PFSK-1 (cell line): ENCODE data around the gene CHST3.

Experiments
- FOXP2 ChIP-seq: optimal IDR thresholded peaks from 2 replicates; pipeline ENCODE3; 2011; ENCODE audit warnings: borderline replicate concordance, control low read depth, inconsistent platforms; ENCODE audit not compliant: insufficient read depth; ENCODE audit errors: extremely low read length, extremely low read depth
- POLR2AphosphoS5 ChIP-seq: IDR thresholded peaks from 2 replicates; pipeline ENCODE4 v1.6.1; 2012; ENCODE audit warnings: low read depth, mild to moderate bottlenecking, control low read depth, low read length, moderate library complexity
- REST ChIP-seq, 2 experiments: IDR thresholded peaks; 2 replicates each; pipeline versions ENCODE4 v1.6.1 to v1.8.0; 2011 to 2012; ENCODE audit warnings: low read depth in 2 of 2, low read length in 2 of 2, control low read depth in 1 of 2, inconsistent platforms in 1 of 2, mild to moderate bottlenecking in 1 of 2, moderate library complexity in 1 of 2; ENCODE audit not compliant: insufficient read depth in 1 of 2
- SIN3A ChIP-seq: IDR thresholded peaks from 2 replicates; pipeline ENCODE4 v1.6.1; 2012; ENCODE audit warnings: mild to moderate bottlenecking, low read length, moderate library complexity, borderline replicate concordance; ENCODE audit not compliant: insufficient read depth
- TAF1 ChIP-seq: IDR thresholded peaks from 2 replicates; pipeline ENCODE4 v1.6.1; 2012; ENCODE audit warnings: low read length, control low read depth, borderline replicate concordance; ENCODE audit not compliant: insufficient read depth

CHST3 gene

GRCh38 chr10:72013202-72013945, 49.2 kb downstream of the CHST3 start:
- TF ChIP-seq SIN3A: no peak
- no peak for TF ChIP-seq POLR2AphosphoS5
- no peak for TF ChIP-seq REST (IDR thresholded peaks at IDR 0.05; ENCODE audit: insufficient read depth in 1 of 2, low read depth in 2 of 2, low read length in 2 of 2)
- no peak for TF ChIP-seq FOXP2
- no peak for TF ChIP-seq TAF1

GRCh38 chr10:72014197-72014596, 50.0 kb downstream of the CHST3 start:
- TF ChIP-seq REST (IDR thresholded peaks at IDR 0.05; ENCODE audit: insufficient read depth in 1 of 2, low read depth in 2 of 2, low read length in 2 of 2): no peak
- TF ChIP-seq SIN3A: no peak
- TF ChIP-seq TAF1: no peak
- no peak for TF ChIP-seq FOXP2
- TF ChIP-seq POLR2AphosphoS5: no peak

DNA sequence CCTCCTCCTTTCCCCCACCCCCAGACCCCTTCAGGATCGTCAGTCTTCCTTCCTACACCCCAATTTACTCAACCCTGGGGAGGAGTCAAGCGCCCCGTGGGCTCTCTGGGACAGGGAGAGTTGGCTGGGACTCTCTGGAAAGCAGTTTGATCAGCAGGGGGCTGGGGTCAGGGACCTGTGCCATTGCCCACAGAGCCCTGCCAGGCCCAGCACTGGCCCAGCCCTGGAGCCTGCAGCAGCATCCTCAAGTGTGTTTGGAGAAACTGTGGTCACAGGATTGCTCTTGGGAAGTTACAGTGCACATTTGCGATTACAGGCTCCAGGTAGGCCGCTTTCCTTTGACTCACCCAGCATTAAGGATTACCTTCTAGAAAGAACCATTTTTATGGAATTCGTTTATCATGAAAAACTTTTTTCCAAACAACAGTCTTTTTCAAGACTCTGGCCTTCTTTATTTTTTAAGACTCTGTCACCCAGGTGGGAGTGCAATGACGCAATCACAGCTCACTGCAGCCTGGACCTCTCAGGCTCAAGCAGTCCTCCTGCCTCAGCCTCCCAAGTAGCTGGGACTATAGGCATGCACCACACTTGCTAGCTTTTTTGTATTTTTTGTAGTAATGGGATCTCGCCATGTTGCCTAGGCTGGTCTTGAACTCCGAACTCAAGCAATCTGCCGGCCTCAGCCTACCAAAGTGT, 50.7 kb downstream of the CHST3 start:
- no peak for TF ChIP-seq REST (IDR thresholded peaks at IDR 0.05; ENCODE audit: insufficient read depth in 1 of 2, low read depth in 2 of 2, low read length in 2 of 2)
- TF ChIP-seq TAF1: no peak
- TF ChIP-seq SIN3A: no peak
- no peak for TF ChIP-seq FOXP2
- no peak for TF ChIP-seq POLR2AphosphoS5

DNA sequence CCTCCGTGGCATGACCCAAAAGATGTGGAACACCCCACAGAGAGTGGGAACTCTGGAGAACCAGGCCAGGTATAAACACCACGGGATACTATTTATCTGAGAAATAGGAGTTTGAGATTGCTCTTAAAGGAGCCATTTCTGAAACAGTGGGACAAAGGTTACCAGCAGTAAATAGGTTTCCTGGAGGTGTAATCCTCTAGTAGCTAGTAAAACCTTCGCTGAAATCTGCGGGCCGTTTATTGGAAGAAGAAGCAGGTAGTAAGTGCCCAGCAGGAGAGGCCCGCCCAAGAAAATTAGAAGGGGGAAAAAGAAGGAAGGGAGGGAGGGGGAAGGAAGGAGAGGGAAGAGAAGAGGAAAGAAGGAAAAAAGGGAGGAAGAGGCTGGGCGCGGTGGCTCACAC, 51.6 kb downstream of the CHST3 start:
- TF ChIP-seq POLR2AphosphoS5 (no peak), SIN3A (no peak), TAF1 (no peak), REST (IDR thresholded peaks at IDR 0.05; ENCODE audit: insufficient read depth in 1 of 2, low read depth in 2 of 2, low read length in 2 of 2) (no peak), FOXP2 (no peak)
